PC-9 (cell line): Measurements from ENCODE around the gene PRCP. TPM values are rescaled to one million over a fixed set of nuclear protein-coding genes. Genes with fewer than 3 reads are reported as not detected.
A peak's percentile ranks its signal among the peaks of the same experiment; 100 is the strongest.

ENCODE experiments used
- BruUV-seq: library from RNA; stranded (reverse); fragments of 400-500 nt; replicated peaks from 2 replicates; lab custom pipeline; 2021; lab: Mats Ljungman, UMichigan
- CTCF ChIA-PET: fragments of 300-600 bp; sonication (Branson Sonifier 250); formaldehyde crosslinking; loops from one replicate; lab custom pipeline; 2022; ENCODE audit warnings: antibody characterized with exemption; lab: Charles Lee
- POLR2A ChIA-PET: fragments of 300-600 bp; sonication (Branson Sonifier 250); formaldehyde crosslinking; loops from one replicate; lab custom pipeline; 2022; ENCODE audit warnings: antibody characterized with exemption; ENCODE audit not compliant: unreplicated experiment; lab: Charles Lee
- DNase-seq, 2 experiments: peaks; one replicate each; pipeline versions ENCODE4 v3.0.0 to v3.0.0-alpha.2; 2015 to 2022; ENCODE audit warnings: mixed read lengths in 1 of 2
- H2AFZ ChIP-seq: fragments of 200-600 bp; sonication (generic); 2 replicates; pipeline ENCODE4 v1.8.1; 2017; ENCODE audit warnings: antibody characterized with exemption
- H3F3A ChIP-seq: fragments of 200-600 bp; sonication (generic); 2 replicates; pipeline ENCODE4 v1.8.1; 2017; ENCODE audit warnings: antibody characterized with exemption, mild to moderate bottlenecking, low read depth; ENCODE audit not compliant: insufficient read depth
- H3K27ac ChIP-seq: fragments of 200-600 bp; sonication (generic); 2 replicates; pipeline ENCODE4 v1.6.1; 2016; ENCODE audit warnings: mixed run types
- H3K27me3 ChIP-seq: fragments of 200-600 bp; sonication (generic); 2 replicates; pipeline ENCODE4 v1.6.1; 2016; ENCODE audit warnings: low read depth, mixed run types; ENCODE audit not compliant: insufficient read depth
- H3K36me3 ChIP-seq: fragments of 200-600 bp; sonication (generic); 2 replicates; pipeline ENCODE4 v1.6.1; 2016; ENCODE audit warnings: low read depth, mixed run types
- H3K4me1 ChIP-seq: fragments of 200-600 bp; sonication (generic); replicated peaks from 2 replicates; pipeline ENCODE4 v1.6.1; 2016; ENCODE audit warnings: mixed run types; ENCODE audit not compliant: insufficient read depth
- H3K4me2 ChIP-seq: fragments of 200-600 bp; sonication (generic); 2 replicates; pipeline ENCODE4 v1.6.1; 2017; ENCODE audit warnings: mixed run types
- H3K4me3 ChIP-seq: fragments of 200-600 bp; sonication (generic); 2 replicates; pipeline ENCODE4 v1.6.1; 2016; ENCODE audit warnings: mixed run types
- H3K79me2 ChIP-seq: fragments of 200-600 bp; sonication (generic); 2 replicates; pipeline ENCODE4 v1.6.1; 2017; ENCODE audit warnings: low read depth, mixed run types
- H3K9me2 ChIP-seq: fragments of 200-600 bp; sonication (generic); 2 replicates; pipeline ENCODE4 v1.8.1; 2017; ENCODE audit warnings: mild to moderate bottlenecking; ENCODE audit not compliant: insufficient read depth
- H3K9me3 ChIP-seq: fragments of 200-600 bp; sonication (generic); 2 replicates; pipeline ENCODE4 v1.8.1; 2016; ENCODE audit warnings: low read depth; ENCODE audit not compliant: insufficient read depth
- H4K20me1 ChIP-seq: fragments of 200-600 bp; sonication (generic); 2 replicates; pipeline ENCODE4 v1.8.1; 2017; ENCODE audit not compliant: insufficient read depth
- EZH2 ChIP-seq: fragments of 200-600 bp; sonication (generic); IDR thresholded peaks from 2 replicates; pipeline ENCODE4 v1.8.0; 2017; ENCODE audit warnings: antibody characterized with exemption, low read depth
- intact Hi-C: fragments of 100-400 bp; cut with micrococcal nuclease; formaldehyde crosslinking; loops from one replicate; pipeline ENCODE4 v1.10.0; 2022; ENCODE audit not compliant: unreplicated experiment
- total RNA-seq: library from RNA; stranded (reverse); gene quantifications from 2 replicates; pipeline ENCODE4 v1.2.3, GENCODE V29; 2021
- TF ChIP-seq, protein P1 (sequence below): fragments of 200-600 bp; sonication (generic); conservative IDR thresholded peaks from 2 replicates; pipeline ENCODE4 v1.6.1; 2017; ENCODE audit warnings: mixed run types, antibody characterized with exemption, mild to moderate bottlenecking, moderate library complexity

PRCP gene
- total RNA-seq, 1 experiment from 2014 or later: 42.7 TPM

DNA sequence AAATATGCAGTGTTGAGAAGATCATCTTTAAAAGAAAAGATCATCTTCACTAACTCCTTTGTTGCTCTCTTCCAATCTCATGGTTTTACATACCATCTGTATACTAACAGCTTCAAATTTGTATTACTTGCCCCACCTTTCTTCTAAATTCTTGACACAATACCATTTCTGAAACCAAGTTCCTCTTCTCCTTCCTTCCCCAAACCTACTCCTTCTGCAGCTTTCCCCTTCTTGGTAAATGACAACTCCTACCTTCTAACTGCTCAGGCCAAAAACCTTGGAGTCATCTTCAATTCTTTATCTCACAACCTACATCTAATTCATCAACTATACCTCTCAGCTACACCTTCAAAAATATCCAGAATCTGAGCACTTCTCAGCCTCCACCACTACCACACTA, 9.3 kb downstream of the PRCP start:
- Histone ChIP-seq H3K9me2 (no peaks in the 10 kb centered on the region), H3F3A (no peaks in the 10 kb centered on the region), H3K36me3 (no peaks in the 10 kb centered on the region), H3K9me3 (no peaks in the 10 kb centered on the region), H3K79me2 (no peaks in the 10 kb centered on the region), H4K20me1 (no peaks in the 10 kb centered on the region), H3K4me1 (no peaks in the 10 kb centered on the region), H3K4me3 (no peak overlapping the region), H3K4me2 (no peak overlapping the region), H3K27ac (no peak overlapping the region), H3K27me3 (no peaks in the 10 kb centered on the region), H2AFZ (no peak overlapping the region)
- DNase-seq: peak in 1 of 2 experiments; percentile 24
- no peak for TF ChIP-seq EZH2
- TF ChIP-seq, protein P1, sequence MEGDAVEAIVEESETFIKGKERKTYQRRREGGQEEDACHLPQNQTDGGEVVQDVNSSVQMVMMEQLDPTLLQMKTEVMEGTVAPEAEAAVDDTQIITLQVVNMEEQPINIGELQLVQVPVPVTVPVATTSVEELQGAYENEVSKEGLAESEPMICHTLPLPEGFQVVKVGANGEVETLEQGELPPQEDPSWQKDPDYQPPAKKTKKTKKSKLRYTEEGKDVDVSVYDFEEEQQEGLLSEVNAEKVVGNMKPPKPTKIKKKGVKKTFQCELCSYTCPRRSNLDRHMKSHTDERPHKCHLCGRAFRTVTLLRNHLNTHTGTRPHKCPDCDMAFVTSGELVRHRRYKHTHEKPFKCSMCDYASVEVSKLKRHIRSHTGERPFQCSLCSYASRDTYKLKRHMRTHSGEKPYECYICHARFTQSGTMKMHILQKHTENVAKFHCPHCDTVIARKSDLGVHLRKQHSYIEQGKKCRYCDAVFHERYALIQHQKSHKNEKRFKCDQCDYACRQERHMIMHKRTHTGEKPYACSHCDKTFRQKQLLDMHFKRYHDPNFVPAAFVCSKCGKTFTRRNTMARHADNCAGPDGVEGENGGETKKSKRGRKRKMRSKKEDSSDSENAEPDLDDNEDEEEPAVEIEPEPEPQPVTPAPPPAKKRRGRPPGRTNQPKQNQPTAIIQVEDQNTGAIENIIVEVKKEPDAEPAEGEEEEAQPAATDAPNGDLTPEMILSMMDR: no peak
- CTCF ChIA-PET: no interaction called here
- POLR2A ChIA-PET: no interaction called here
- intact Hi-C loops: no loop called here
- no TSS peak for BruUV-seq

DNA sequence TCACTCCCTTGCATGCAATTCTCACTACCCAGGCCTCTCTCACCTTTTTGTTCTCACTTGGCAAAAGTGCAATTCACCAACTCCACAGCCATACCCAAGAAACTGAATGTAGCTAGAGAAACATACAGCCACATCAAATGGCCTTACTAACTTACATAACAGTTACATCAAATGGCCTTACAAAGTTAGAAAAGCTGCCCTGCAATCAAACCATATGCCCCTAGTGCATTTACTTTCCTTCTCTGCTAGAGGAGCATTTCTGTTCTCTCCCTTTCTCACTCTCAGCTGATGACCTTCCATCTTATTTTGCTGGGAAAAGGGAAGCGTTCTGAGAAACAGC, 10.3 kb downstream of the PRCP start:
- TF ChIP-seq EZH2: no peak
- TF ChIP-seq, protein P1: no peak
- DNase-seq: no peak
- H3K27ac ChIP-seq: no peak overlapping the region
- H3K79me2 ChIP-seq: no peaks in the 10 kb centered on the region
- POLR2A ChIA-PET: no interaction called here
- no peaks in the 10 kb centered on the region for H3K9me3 ChIP-seq
- no TSS peak for BruUV-seq
- CTCF ChIA-PET: no interaction called here
- no peak overlapping the region for H3K4me3 ChIP-seq
- H3K27me3 ChIP-seq: no peaks in the 10 kb centered on the region
- H3F3A ChIP-seq: no peaks in the 10 kb centered on the region
- H3K4me2 ChIP-seq: no peak overlapping the region
- H4K20me1 ChIP-seq: no peaks in the 10 kb centered on the region
- no peaks in the 10 kb centered on the region for H3K36me3 ChIP-seq
- intact Hi-C loops: no loop called here
- no peaks in the 10 kb centered on the region for H3K9me2 ChIP-seq
- H3K4me1 ChIP-seq: no peaks in the 10 kb centered on the region
- H2AFZ ChIP-seq: no peak overlapping the region

DNA sequence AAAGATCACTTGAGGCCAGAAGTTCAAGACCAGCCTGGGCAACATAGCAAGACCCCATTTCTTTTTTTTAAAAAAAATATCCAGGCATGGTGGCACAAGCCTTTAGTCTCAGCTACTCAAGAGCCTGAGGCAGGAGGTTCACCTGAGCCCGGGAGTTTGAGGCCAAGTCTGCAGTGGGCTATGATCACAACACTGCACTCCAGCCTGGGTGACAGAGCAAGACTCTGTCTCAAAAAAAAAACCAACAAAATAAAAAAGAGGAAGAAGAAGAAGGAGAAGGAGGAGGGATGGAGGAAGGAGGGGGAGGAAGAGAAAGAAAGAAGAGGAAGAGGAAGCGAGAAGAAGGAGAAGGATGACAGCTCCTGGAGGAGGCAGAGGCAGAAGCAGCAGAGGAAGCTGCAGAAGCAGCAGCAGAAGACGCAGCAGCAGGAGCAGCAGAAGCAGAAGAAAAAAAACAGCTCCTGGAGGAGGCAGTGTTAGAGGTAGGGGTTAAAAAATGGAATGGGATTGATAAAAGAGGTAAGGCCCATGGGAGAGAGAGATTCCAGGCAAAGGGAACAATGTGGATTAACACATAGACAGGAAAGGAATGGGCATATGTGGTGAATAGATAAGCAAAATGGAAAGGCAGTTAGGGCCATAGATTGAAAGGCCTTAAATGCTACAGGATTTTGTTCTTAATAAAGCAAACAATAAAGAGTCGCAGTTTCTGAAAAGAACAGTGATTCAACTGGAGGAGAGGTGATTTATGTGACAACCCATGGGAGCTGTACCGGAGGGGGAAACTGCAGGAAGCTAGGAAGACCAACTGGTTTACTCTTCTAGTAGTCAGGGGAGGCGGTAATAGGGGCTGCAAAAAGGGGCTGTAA, 10.9 kb downstream of the PRCP start:
- Histone ChIP-seq H3K9me3 (no peaks in the 10 kb centered on the region), H3K27ac (no peak overlapping the region), H3K4me2 (no peak overlapping the region), H3K36me3 (no peaks in the 10 kb centered on the region), H3K9me2 (no peaks in the 10 kb centered on the region), H3K27me3 (no peaks in the 10 kb centered on the region), H3K4me1 (no peaks in the 10 kb centered on the region), H4K20me1 (no peaks in the 10 kb centered on the region), H3F3A (no peaks in the 10 kb centered on the region), H3K79me2 (no peaks in the 10 kb centered on the region), H2AFZ (no peak overlapping the region), H3K4me3 (no peak overlapping the region)
- POLR2A ChIA-PET: no interaction called here
- CTCF ChIA-PET: no interaction called here
- TF ChIP-seq, protein P1: no peak
- TF ChIP-seq EZH2: no peak
- intact Hi-C loops: no loop called here
- BruUV-seq: no TSS peak
- DNase-seq: peak in 1 of 2 experiments; percentile 25
